Measurements from ENCODE around the gene OSMR. TPM values are rescaled to one million over a fixed set of nuclear protein-coding genes. Genes with fewer than 3 reads are reported as not detected.
A peak's percentile ranks its signal among the peaks of the same experiment; 100 is the strongest.

The OSMR gene
- polyA plus RNA-seq, 2 of the 4 experiments (the other 2 are of a cell fraction) = 58.5 to 92.4 TPM

- TF ChIP-seq ESRRA (IDR thresholded peaks at IDR 0.05; ENCODE audit: borderline replicate concordance, low read length) (no peak), KDM5A (IDR thresholded peaks at IDR 0.05) (no peak), HEYL (CRISPR knock-in tag; IDR thresholded peaks at IDR 0.05) (no peak), NPAS2 (CRISPR knock-in tag; IDR thresholded peaks at IDR 0.05; ENCODE audit: borderline replicate concordance) (no peak), ATOH8 (CRISPR knock-in tag; IDR thresholded peaks at IDR 0.05; ENCODE audit: low read depth) (no peak), E2F6 (IDR thresholded peaks at IDR 0.05; ENCODE audit: borderline replicate concordance, low read depth) (no peak), HOXA7 (CRISPR knock-in tag; IDR thresholded peaks at IDR 0.05) (no peak), POLR2AphosphoS2 (conservative IDR thresholded peaks at IDR 0.05; ENCODE audit: low read length) (no peak), GATA3 (IDR thresholded peaks at IDR 0.05; ENCODE audit: borderline replicate concordance) (no peak), FOXS1 (CRISPR knock-in tag; IDR thresholded peaks at IDR 0.05) (no peak), MYC (IDR thresholded peaks at IDR 0.05; ENCODE audit: borderline replicate concordance, low read length) (no peak), EP300 (IDR thresholded peaks at IDR 0.05) (no peak), NR3C1 (IDR thresholded peaks at IDR 0.05) (no peak), SMC3 (IDR thresholded peaks at IDR 0.05) (no peak)
- CTCF ChIA-PET = no interaction called here
These were observed 21.2 kb downstream of the OSMR start for GRCh38 chr5:38867032-38867398.

GRCh38 chr5:38867416-38867815, 21.6 kb downstream of the OSMR start:
- Histone ChIP-seq H3K4me3 (no peak overlapping the region), H3K4me2 (no peak overlapping the region), H3K9me3 (peaks cover 6% of the 10 kb centered on the region), H3K4me1 (peaks cover 47% of the 10 kb centered on the region), H3K27ac (peak overlapping the region in 1 of 2 experiments; percentile 68; a peak in 1 of 6 replicates)
- TF ChIP-seq BHLHE40 (IDR thresholded peaks at IDR 0.05; ENCODE audit: low read depth, low read length) (no peak), CHD2 (IDR thresholded peaks at IDR 0.05; ENCODE audit: low read length, partially characterized antibody) (no peak), TP53 (CRISPR knock-in tag; IDR thresholded peaks at IDR 0.05) (no peak), PHF8 (IDR thresholded peaks at IDR 0.05; ENCODE audit: borderline replicate concordance, low read depth) (no peak), RNF2 (IDR thresholded peaks at IDR 0.05; ENCODE audit: borderline replicate concordance, low read depth) (no peak), NR3C1 (IDR thresholded peaks at IDR 0.05) (no peak), USF2 (IDR thresholded peaks at IDR 0.05) (no peak), KDM5A (IDR thresholded peaks at IDR 0.05) (no peak), TFCP2L1 (CRISPR knock-in tag; IDR thresholded peaks at IDR 0.05) (no peak), REST (IDR thresholded peaks at IDR 0.05) (no peak), MAX (IDR thresholded peaks at IDR 0.05) (no peak), HES2 (IDR thresholded peaks at IDR 0.05) (no peak), EP300 (IDR thresholded peaks at IDR 0.05) (no peak), EHF (CRISPR knock-in tag; IDR thresholded peaks at IDR 0.05) (no peak), GATA3 (IDR thresholded peaks at IDR 0.05; ENCODE audit: borderline replicate concordance) (no peak), POLR2AphosphoS2 (conservative IDR thresholded peaks at IDR 0.05; ENCODE audit: low read length) (no peak), FOSB (CRISPR knock-in tag; IDR thresholded peaks at IDR 0.05) (no peak), FOXS1 (CRISPR knock-in tag; IDR thresholded peaks at IDR 0.05) (no peak)
- DNase-seq (ENCODE audit: low read depth in 1 of 2, low spot score in 1 of 2) (no peak), ATAC-seq (no peak), FAIRE-seq (no peak)
- 70% methylated on average over 5 of the region's 5 CpGs for WGBS (ENCODE audit: missing lambda C conversion rate)
- ChIA-PET POLR2A (no interaction called here), CTCF (no interaction called here)

More at GRCh38 chr5:38867032-38867398, 21.2 kb downstream of the OSMR start:
- POLR2A ChIA-PET = no interaction called here
- 74% methylated on average over 1 of the region's 1 CpG for WGBS (ENCODE audit: missing lambda C conversion rate)
- Histone ChIP-seq H3K4me3 (no peak overlapping the region), H3K4me2 (peak overlapping the region; percentile 8; the same call in 1 of the 3 replicates), H3K9me3 (peaks cover 6% of the 10 kb centered on the region), H3K27ac (peak overlapping the region in 1 of 2 experiments; percentile 68; a peak in 3 of 6 replicates), H3K4me1 (peaks cover 47% of the 10 kb centered on the region)
- FAIRE-seq (no peak), DNase-seq (ENCODE audit: low read depth in 1 of 2, low spot score in 1 of 2) (no peak), ATAC-seq (no peak)

Data from A549 (cell line).